ENCODE data around the gene TSEN15. TPM values are rescaled to one million over a fixed set of nuclear protein-coding genes. Genes with fewer than 3 reads are reported as not detected.

The TSEN15 gene
- total RNA-seq, 2 experiments from 2014 or later, result 45.1 to 48.7 TPM

- no peaks in the 10 kb centered on the region for H3K36me3 Mint-ChIP-seq (ENCODE audit: low read depth)
- H3K4me1 Mint-ChIP-seq (ENCODE audit: low read depth), result no peaks in the 10 kb centered on the region
- DNase-seq, result no peak
- ATAC-seq, result no peak
- ChIA-PET POLR2A (no interaction called here), CTCF (no interaction called here)
- H3K27me3 Mint-ChIP-seq (ENCODE audit: low read depth), result peaks cover 18% of the 10 kb centered on the region
- H3K9me3 Mint-ChIP-seq (ENCODE audit: insufficient read depth), result no peaks in the 10 kb centered on the region
- H3K4me3 Mint-ChIP-seq, result no peak overlapping the region
- H3K27ac Mint-ChIP-seq, result no peak overlapping the region
Observed at GRCh38 chr1:184020855-184021254, 30.7 kb upstream of the TSEN15 start.

- no peaks in the 10 kb centered on the region for H3K4me1 Mint-ChIP-seq (ENCODE audit: low read depth)
- H3K9me3 Mint-ChIP-seq (ENCODE audit: insufficient read depth), result no peaks in the 10 kb centered on the region
- H3K27ac Mint-ChIP-seq, result no peak overlapping the region
- H3K36me3 Mint-ChIP-seq (ENCODE audit: low read depth), result no peaks in the 10 kb centered on the region
- DNase-seq (no peak), ATAC-seq (no peak)
- ChIA-PET POLR2A (no interaction called here), CTCF (no interaction called here)
- no peak overlapping the region for H3K4me3 Mint-ChIP-seq
- H3K27me3 Mint-ChIP-seq (ENCODE audit: low read depth), result peaks cover 20% of the 10 kb centered on the region
Observed at GRCh38 chr1:184021728-184022127, 29.8 kb upstream of the TSEN15 start.

DNA sequence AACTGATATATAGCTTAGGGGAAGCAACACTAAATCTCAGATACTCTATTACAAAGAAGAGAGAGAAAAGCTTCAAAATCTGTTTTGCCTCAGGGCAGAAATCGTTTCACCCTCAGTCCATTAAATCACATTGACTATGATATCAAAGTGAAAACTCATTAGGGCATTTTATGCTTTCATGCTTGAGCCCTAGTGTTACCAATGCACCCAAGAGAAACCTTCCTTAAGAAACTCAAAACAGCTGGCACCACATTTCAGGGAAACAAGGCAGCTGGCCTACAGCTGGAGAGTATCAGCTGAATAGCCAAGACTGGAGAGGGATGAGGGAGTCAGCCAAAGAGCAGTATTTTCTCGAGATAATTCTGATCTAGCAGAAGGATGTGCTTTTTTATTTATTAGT is 28.9 kb upstream of the TSEN15 start:
- Mint-ChIP-seq H3K36me3 (ENCODE audit: low read depth) (no peaks in the 10 kb centered on the region), H3K27ac (no peak overlapping the region), H3K4me1 (ENCODE audit: low read depth) (no peaks in the 10 kb centered on the region), H3K4me3 (no peak overlapping the region), H3K27me3 (ENCODE audit: low read depth) (peaks cover 24% of the 10 kb centered on the region), H3K9me3 (ENCODE audit: insufficient read depth) (no peaks in the 10 kb centered on the region)
- no peak for ATAC-seq
- no peak for DNase-seq
- ChIA-PET CTCF (no interaction called here), POLR2A (interaction anchor here (0.7 kb wide), 1 partner anchor 29 kb away, joined by 4 read pairs; the partner anchor contains the start of gene TSEN15)

GRCh38 chr1:184023171-184023570 is 28.4 kb upstream of the TSEN15 start:
- no peak overlapping the region for H3K27ac Mint-ChIP-seq
- no peaks in the 10 kb centered on the region for H3K36me3 Mint-ChIP-seq (ENCODE audit: low read depth)
- POLR2A ChIA-PET, result interaction anchor here (0.7 kb wide), 1 partner anchor 29 kb away, joined by 4 read pairs; the partner anchor contains the start of gene TSEN15
- no peaks in the 10 kb centered on the region for H3K4me1 Mint-ChIP-seq (ENCODE audit: low read depth)
- H3K4me3 Mint-ChIP-seq, result no peak overlapping the region
- ATAC-seq, result no peak
- DNase-seq, result no peak
- CTCF ChIA-PET, result no interaction called here
- H3K27me3 Mint-ChIP-seq (ENCODE audit: low read depth), result peaks cover 29% of the 10 kb centered on the region
- no peaks in the 10 kb centered on the region for H3K9me3 Mint-ChIP-seq (ENCODE audit: insufficient read depth)

DNA sequence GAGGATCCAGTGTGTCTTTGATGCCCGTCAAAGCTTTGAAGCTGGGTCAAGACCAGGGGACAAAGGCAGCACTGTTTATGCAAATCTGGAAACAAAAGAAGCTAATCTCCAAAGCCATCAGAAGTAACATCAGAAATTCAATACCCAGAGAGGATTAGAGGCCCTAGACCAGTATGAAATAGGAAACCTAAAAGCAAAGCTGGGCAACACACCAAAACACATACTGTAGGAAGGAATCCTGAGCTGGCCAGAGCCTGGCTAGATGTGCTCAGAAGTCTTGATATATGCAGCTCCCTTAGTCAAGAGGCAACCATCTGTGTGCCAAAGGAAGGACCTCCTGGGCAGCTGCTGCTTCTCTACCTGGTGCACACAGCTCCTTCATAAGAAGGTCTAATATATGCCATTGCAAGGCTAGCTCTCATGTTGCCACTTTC is 26.3 kb upstream of the TSEN15 start:
- no peak for DNase-seq
- H3K9me3 Mint-ChIP-seq (ENCODE audit: insufficient read depth), result no peaks in the 10 kb centered on the region
- H3K4me3 Mint-ChIP-seq, result no peak overlapping the region
- ATAC-seq, result no peak
- H3K27me3 Mint-ChIP-seq (ENCODE audit: low read depth), result peaks cover 33% of the 10 kb centered on the region
- H3K4me1 Mint-ChIP-seq (ENCODE audit: low read depth), result no peaks in the 10 kb centered on the region
- no peak overlapping the region for H3K27ac Mint-ChIP-seq
- ChIA-PET POLR2A (no interaction called here), CTCF (no interaction called here)
- no peaks in the 10 kb centered on the region for H3K36me3 Mint-ChIP-seq (ENCODE audit: low read depth)

GRCh38 chr1:184027826-184028695 is 23.5 kb upstream of the TSEN15 start:
- ATAC-seq, result no peak
- Mint-ChIP-seq H3K4me3 (no peak overlapping the region), H3K36me3 (ENCODE audit: low read depth) (no peaks in the 10 kb centered on the region), H3K27me3 (ENCODE audit: low read depth) (peaks cover 32% of the 10 kb centered on the region), H3K9me3 (ENCODE audit: insufficient read depth) (no peaks in the 10 kb centered on the region), H3K27ac (no peak overlapping the region), H3K4me1 (ENCODE audit: low read depth) (no peaks in the 10 kb centered on the region)
- ChIA-PET CTCF (interaction anchor here (1.3 kb wide), 1 partner anchor 112 kb away, joined by 3 read pairs; no protein-coding TSS in a partner anchor), POLR2A (no interaction called here)
- no peak for DNase-seq

DNA sequence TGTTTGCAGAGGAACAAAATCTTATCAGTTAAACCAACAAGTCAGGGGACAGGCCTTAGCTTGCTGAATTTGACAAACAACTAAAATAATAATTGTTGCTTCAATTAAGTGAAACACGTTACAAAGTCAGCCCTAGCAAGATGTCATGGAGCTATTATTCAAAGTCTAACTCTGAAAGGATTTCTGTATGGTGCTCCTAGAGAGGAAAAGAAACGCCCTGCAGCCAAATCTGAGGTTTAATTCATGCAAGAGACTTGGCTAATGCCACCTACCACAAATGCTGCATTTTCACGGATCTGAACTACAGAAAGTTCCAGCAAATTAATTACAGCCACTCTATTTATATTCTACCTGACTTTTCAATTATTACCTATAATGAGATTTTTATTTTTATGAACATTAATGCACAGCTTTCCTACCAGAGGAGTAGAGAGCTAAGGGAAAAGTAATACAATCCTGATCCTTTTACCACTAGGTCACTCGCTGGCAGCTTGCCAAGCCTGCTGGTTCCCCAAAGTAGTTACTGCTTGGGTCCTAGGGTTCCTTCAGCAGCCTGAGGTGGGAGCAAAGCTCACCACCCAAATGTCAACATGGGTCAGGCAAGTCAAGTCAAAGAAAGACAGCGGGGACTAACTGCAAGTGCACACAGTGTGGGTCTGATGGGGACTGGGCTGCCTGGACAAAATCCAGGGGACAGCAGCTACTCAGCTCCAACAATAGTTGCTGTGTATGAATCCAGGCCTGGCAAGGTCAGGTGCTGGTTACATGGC is 22.5 kb upstream of the TSEN15 start:
- DNase-seq, result no peak
- Mint-ChIP-seq H3K27me3 (ENCODE audit: low read depth) (peaks cover 40% of the 10 kb centered on the region), H3K4me3 (no peak overlapping the region), H3K9me3 (ENCODE audit: insufficient read depth) (no peaks in the 10 kb centered on the region), H3K36me3 (ENCODE audit: low read depth) (no peaks in the 10 kb centered on the region), H3K27ac (no peak overlapping the region), H3K4me1 (ENCODE audit: low read depth) (peaks cover 6% of the 10 kb centered on the region)
- ChIA-PET POLR2A (no interaction called here), CTCF (interaction anchor here (0.9 to 1.3 kb wide), 2 partner anchors 13 to 113 kb away, joined by 3 read pairs; no protein-coding TSS in a partner anchor)
- ATAC-seq, result no peak

- ChIA-PET CTCF (interaction anchor here (1.3 kb wide), 1 partner anchor 115 kb away, joined by 3 read pairs; no protein-coding TSS in a partner anchor), POLR2A (no interaction called here)
- ATAC-seq (no peak), DNase-seq (no peak)
- Mint-ChIP-seq H3K36me3 (ENCODE audit: low read depth) (no peaks in the 10 kb centered on the region), H3K4me3 (no peak overlapping the region), H3K27me3 (ENCODE audit: low read depth) (peaks cover 50% of the 10 kb centered on the region), H3K9me3 (ENCODE audit: insufficient read depth) (no peaks in the 10 kb centered on the region), H3K4me1 (ENCODE audit: low read depth) (peaks cover 8% of the 10 kb centered on the region), H3K27ac (no peak overlapping the region)
Observed at GRCh38 chr1:184030433-184031091, 21.0 kb upstream of the TSEN15 start.

- peaks cover 11% of the 10 kb centered on the region for H3K4me1 Mint-ChIP-seq (ENCODE audit: low read depth)
- peaks cover 50% of the 10 kb centered on the region for H3K27me3 Mint-ChIP-seq (ENCODE audit: low read depth)
- no peak overlapping the region for H3K4me3 Mint-ChIP-seq
- H3K9me3 Mint-ChIP-seq (ENCODE audit: insufficient read depth), result no peaks in the 10 kb centered on the region
- ChIA-PET POLR2A (no interaction called here), CTCF (interaction anchor here (1.3 kb wide), 1 partner anchor 115 kb away, joined by 3 read pairs; no protein-coding TSS in a partner anchor)
- H3K36me3 Mint-ChIP-seq (ENCODE audit: low read depth), result no peaks in the 10 kb centered on the region
- H3K27ac Mint-ChIP-seq, result no peak overlapping the region
- ATAC-seq (no peak), DNase-seq (no peak)
Observed at GRCh38 chr1:184031092-184031408, 20.5 kb upstream of the TSEN15 start.

- no peaks in the 10 kb centered on the region for H3K9me3 Mint-ChIP-seq (ENCODE audit: insufficient read depth)
- H3K27me3 Mint-ChIP-seq (ENCODE audit: low read depth), result peaks cover 54% of the 10 kb centered on the region
- H3K36me3 Mint-ChIP-seq (ENCODE audit: low read depth), result no peaks in the 10 kb centered on the region
- no peak overlapping the region for H3K27ac Mint-ChIP-seq
- peaks cover 15% of the 10 kb centered on the region for H3K4me1 Mint-ChIP-seq (ENCODE audit: low read depth)
- H3K4me3 Mint-ChIP-seq, result no peak overlapping the region
- ChIA-PET POLR2A (no interaction called here), CTCF (interaction anchor here (1.3 kb wide), 1 partner anchor 116 kb away, joined by 3 read pairs; no protein-coding TSS in a partner anchor)
- no peak for DNase-seq
- no peak for ATAC-seq
Observed at GRCh38 chr1:184031409-184032107, 20.0 kb upstream of the TSEN15 start.

GRCh38 chr1:184032306-184032929 is 19.1 kb upstream of the TSEN15 start:
- Mint-ChIP-seq H3K27ac (no peak overlapping the region), H3K4me3 (no peak overlapping the region), H3K36me3 (ENCODE audit: low read depth) (no peaks in the 10 kb centered on the region), H3K9me3 (ENCODE audit: insufficient read depth) (no peaks in the 10 kb centered on the region), H3K27me3 (ENCODE audit: low read depth) (peaks cover 52% of the 10 kb centered on the region), H3K4me1 (ENCODE audit: low read depth) (peaks cover 15% of the 10 kb centered on the region)
- ChIA-PET CTCF (no interaction called here), POLR2A (no interaction called here)
- DNase-seq (no peak), ATAC-seq (no peak)
